LNCAP (cell line): Measurements from ENCODE around the gene CPNE2.

Experiments
- TF ChIP-seq, protein P1 (sequence below): fragments of 450-650 bp; IDR thresholded peaks from 2 replicates; pipeline ENCODE4 v1.5.1; 2017; ENCODE audit warnings: mild to moderate bottlenecking

CPNE2 gene

DNA sequence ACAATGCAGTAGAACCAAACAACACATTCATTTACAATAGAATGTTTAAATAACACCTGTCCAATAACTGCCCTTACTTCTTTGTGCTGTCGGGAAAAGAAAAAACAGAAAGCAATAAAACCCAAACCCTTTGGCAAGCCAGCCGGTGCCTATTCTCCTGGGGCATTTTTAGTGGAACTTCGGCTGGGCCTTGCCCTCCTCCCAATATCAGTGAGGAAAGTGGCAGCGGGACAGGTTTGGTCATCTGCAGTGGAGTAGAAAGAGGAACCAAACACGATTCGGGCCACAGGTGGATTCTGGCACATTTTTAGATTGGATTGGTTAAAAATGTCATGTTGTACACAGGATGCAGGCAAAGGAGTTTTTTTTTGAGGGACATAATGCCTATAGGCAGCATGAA is 61.5 kb downstream of the CPNE2 start:
- TF ChIP-seq, protein P1, sequence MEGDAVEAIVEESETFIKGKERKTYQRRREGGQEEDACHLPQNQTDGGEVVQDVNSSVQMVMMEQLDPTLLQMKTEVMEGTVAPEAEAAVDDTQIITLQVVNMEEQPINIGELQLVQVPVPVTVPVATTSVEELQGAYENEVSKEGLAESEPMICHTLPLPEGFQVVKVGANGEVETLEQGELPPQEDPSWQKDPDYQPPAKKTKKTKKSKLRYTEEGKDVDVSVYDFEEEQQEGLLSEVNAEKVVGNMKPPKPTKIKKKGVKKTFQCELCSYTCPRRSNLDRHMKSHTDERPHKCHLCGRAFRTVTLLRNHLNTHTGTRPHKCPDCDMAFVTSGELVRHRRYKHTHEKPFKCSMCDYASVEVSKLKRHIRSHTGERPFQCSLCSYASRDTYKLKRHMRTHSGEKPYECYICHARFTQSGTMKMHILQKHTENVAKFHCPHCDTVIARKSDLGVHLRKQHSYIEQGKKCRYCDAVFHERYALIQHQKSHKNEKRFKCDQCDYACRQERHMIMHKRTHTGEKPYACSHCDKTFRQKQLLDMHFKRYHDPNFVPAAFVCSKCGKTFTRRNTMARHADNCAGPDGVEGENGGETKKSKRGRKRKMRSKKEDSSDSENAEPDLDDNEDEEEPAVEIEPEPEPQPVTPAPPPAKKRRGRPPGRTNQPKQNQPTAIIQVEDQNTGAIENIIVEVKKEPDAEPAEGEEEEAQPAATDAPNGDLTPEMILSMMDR: no peak

DNA sequence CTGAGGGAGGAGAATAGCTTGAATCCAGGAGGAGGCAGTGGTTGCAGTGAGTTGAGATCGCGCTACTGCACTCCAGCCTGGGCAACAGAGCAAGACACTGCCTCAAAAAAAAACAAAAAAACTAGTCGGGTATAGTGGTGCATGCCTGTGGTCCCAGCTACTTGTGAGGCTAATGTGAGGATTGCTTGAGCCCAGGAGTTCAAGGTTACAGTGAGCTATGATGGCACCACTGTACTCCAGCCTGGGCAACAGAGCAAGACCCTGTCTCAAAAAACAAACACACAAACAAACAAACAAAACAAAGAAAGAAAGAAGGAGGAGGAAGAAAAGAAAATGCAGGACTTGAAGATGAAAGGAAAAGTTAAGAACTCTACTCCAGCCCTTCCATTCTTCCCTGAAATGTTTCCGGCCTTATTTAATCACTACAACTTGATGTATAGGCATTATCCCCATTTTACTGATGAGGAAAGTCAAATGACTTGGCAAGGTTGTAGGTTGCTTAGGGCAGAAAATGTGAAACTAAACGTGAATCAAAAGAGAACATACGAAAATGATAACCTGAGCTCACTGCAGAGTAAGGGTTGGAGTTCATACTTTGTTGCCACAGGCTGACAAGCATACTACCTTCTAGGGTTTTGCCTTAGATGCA is 63.4 kb downstream of the CPNE2 start:
- TF ChIP-seq, protein P1: no peak

DNA sequence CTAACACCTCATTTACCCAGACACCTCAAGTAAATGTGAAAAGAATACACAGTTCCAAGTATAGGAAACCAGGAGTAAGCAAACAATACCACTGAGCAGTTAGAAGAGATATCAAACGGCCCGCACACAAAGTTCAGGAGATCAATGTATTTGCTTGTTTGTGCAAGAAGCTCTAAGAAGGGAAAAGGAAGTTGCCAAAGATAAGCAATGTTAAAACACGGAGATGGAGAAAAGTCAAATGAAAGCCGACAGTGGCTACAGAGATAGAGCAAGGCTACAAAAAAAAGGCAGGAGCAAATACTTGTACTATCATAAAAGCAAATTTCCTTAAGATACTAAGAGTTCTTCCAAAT is 63.9 kb downstream of the CPNE2 start:
- TF ChIP-seq, protein P1: no peak

DNA sequence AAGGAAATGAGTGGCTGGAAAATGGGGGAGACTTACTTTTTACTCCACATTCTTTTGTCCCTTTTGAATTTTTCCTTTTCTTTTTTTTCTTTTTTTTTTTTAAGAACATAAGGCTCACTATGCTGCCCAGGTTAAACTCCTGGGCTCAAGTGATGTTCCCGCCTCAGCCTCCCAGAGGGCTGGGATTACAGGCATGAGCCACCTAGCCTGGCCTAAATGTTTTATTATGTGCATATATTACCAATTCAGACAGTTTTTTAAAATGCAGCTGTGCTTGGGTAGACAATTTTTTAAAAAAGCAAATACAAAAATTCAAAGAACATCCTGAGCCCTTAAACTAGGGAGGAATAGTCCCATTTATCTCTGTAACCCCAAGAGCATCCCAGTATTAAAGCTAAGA is 65.2 kb downstream of the CPNE2 start:
- TF ChIP-seq, protein P1: no peak

DNA sequence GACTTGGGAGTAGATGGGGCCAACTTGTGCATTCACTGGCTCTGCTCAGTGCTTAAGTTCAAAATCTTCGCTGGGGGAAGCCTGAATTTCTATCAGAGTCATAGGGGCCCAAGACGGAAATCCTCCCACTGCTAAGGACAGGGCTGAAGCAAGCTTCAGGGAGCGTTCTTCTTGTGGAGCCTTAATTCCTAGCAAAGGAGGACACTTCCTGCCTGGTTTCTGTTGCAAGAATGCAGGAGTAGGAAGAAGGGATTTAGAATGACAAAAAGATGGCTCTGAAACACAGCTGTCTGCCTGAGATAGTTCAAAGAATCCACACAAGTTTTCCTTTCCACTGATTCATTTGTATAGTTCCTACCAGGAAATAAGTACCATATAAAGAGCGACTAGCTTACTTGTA is 67.1 kb downstream of the CPNE2 start:
- TF ChIP-seq, protein P1: no peak

DNA sequence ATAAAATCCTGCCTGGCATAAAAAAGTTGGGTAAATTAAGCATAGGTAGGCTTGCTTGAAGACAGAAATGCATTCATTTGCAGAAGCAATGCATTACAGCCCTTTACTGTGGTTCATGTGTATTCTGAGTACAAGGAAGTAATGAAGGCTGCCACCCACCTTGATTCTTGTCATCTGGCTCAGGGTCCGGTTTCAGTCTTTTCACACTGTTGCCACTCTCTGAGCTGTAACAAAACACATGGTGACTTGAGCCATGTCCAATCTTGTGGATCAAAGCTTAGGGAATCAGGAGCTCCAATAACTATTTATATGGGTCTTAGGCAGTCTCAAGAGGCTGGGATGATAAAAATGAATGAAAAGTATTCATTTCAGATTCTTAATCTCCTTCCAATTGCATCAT is 71.5 kb downstream of the CPNE2 start:
- TF ChIP-seq, protein P1: no peak

DNA sequence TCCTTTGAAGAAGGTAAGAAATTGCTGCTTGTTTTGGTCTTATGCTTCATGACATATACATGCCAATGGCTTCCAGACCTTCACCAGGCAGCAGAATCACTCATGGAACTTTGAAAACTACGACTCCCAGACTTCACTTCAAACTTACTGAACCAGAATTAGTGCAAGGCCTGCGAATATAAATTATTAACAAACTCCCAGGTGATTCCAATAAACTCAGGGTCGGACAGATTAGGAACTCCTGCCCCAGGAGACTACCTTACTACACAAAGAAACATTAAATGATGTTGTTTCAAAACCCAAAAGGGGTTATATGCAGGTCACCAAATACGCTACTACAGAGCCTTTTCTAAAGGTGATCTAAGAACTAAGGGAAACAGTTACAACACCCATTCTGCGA is 73.1 kb downstream of the CPNE2 start:
- TF ChIP-seq, protein P1: no peak

DNA sequence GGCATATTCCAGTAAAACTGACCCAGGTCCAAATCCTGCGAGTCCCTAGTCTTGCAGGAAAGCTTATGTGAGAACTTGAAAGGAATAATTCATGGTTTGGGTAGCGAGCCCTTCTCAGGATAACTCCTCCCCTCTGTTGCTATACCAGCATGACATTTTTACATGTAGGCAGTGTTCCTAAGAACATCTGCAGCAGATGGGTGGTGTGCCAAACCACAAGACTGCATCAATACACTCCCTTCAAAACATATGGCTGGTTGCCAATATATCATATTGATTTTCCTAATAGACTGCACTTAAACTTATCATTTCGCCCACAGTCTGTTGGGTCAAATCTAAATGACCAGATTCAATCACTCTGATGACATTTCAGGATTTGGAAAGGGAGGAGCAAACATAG is 73.6 kb downstream of the CPNE2 start:
- TF ChIP-seq, protein P1: no peak
